ENCODE results near the gene ANKRD61.
"Not testable (repeated sequence)": the region's sequence is repeated elsewhere in the genome, so short reads cannot be mapped to it uniquely, and the experiment has no call there.

The ANKRD61 gene

DNA sequence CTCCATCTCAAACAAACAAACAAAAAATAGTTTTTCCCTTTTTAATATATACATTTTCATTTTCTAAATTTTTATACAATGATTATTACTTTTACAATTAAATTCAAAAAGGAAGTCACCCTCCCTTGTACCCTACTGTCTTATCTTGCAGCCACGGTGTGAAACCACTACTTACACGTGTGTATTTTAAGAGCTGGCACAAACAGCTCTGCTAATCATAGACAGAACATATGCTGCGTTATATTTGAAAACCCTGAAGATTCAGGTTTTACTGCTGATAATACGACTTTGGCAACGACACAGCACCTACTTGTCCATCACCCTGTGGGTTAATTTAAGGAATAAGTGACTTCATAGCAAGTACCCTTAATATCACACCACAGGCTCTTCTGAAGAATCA is 991 bp downstream of the ANKRD61 start:
- DNase-seq = no peak

DNA sequence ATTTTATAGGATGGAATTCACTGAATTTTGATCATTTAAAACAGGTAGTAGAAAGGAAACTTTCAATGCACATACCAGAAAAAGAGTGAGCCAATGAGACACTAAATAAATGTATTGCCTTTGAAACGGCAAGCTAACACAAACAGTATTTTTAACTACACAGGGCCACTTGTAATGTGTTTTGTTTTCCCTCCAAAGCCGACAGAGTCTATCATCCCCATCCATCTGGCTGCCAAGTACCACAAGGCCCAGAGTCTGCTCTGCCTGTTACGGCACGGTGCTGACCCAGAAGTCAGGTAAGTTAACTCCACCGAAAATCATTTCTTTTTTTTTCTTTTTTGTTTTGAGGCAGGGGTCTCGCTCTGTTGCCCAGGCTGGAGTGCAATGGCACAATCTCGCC is 1.5 kb downstream of the ANKRD61 start:
- DNase-seq = no peak

DNA sequence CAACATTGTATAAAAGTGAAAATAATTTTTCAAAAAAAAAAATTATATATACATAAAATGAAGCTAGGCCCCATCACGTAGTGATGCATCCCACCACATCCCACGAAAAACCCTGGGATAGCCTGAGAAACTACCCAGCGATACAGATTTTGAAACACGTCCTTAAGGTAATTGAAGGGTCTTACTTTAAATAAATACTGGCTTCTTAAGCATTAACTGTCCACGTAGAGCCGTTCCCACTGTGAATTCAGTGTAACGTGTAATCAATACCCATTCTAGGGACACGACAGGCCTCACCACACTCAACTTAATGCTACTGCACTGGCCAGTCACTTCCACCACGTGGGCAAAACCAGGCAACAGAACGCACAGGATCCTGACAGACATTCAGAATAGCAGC is 4.0 kb downstream of the ANKRD61 start:
- no peak for DNase-seq

DNA sequence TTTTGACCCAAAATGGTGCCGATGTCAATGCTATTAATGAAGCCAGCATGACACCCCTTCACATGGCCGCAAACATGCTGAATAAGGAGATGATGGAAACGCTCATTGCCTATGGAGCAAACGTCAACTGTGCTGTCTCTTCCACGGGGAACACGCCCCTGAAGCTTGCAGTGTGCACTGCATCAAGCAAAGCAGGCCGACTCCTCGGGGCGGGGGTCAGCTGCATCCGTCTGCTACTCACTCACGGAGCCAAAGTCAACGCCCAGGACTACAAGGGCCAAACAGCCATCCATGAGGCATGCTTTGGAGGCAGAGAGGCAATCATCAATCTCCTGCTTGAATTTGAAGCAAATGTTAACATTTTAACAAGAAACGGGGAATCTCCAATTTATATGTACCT is 4.5 kb downstream of the ANKRD61 start:
- no peak for DNase-seq

DNA sequence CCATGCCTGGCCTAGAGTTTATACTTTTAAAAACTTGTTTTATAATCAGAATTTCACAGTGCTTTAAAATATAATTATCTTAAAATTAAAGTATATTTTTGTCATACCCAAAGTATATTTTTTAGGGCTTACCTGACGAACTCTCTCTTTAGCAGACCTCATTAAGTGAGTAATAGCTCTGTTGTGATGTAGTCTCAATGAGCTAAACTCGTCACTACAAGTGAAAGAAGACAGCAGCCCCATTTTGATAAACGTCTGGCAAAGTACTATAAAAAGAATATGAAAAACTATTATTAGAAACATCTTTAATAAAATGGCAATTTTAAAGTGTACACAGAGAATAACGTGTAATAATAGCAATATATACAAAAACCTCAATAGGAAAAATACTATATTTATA is 18.6 kb downstream of the ANKRD61 start:
- DNase-seq = no peak

DNA sequence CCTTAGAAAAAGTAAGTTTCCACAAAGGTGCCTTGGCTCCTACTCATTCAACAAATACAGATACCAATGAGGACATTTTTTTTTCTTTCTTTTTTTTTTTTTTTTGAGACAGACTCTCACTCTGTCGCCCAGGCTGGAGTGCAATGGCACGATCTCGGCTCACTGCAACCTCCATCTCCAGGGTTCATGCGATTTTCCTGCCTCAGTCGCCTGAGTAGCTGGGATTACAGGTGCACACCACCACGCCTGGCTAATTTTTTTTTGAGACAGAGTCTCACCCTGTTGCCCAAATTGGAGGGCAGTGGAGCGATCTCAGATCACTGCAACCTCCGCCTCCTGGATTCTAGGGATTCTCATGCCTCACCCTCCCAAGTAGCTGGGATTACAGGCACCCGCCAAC is 20.0 kb downstream of the ANKRD61 start:
- not testable (repeated sequence) for DNase-seq

DNA sequence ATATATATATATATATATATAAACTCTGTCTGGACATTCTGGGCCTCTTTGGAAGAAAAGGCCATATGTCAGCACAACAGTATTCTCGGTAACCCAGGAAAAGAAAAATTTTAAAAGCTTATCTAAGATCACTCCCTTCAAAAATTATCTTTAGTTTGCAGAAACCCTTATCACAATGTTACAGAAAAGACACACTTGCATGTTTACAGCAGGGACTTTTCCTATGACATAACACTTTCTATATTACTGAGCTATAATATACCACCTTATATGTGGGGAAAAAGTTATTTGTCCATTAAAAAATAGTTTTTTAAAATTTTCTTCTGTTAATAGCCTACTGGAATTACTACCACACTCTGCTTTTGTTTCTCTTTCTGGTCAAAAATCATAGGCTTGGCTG is 25.4 kb downstream of the ANKRD61 start:
- DNase-seq = no peak

DNA sequence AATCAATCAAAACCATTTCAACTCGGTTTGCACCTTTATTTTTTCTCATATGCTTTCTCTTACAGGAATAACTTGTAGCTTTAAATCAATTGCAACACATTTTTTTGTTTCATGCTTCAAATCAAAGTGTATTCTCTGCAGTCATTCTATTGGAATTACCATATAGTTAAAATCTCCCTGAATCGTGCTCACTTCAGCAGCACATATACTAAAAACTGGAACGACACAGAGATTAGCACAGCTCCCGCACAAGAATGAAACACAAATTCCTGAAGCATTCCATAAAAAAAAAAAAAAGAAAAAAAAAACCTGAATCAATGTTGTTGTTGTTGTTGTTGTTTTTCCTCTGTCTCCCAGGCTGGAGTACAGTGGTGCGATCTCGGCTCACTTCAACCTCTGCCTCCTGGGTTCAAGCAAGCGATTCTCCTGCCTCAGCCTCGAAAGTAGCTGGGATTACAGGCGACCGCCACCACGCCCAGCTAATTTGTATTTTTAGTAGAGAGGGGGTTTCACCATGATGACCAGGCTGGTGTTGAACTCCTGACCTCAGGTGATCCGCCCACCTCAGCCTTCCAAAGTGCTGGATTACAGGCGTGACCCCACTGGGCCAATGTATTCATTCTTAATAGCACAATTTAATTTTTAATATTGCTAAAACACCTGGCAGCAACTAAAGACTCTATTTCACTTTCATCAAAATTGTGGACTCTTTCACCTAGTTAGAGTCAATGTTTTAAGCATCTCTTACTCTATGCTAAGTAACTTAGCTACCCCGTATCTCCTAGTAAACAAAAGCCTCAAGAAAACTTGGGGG is 26.3 kb downstream of the ANKRD61 start:
- no peak for DNase-seq

DNA sequence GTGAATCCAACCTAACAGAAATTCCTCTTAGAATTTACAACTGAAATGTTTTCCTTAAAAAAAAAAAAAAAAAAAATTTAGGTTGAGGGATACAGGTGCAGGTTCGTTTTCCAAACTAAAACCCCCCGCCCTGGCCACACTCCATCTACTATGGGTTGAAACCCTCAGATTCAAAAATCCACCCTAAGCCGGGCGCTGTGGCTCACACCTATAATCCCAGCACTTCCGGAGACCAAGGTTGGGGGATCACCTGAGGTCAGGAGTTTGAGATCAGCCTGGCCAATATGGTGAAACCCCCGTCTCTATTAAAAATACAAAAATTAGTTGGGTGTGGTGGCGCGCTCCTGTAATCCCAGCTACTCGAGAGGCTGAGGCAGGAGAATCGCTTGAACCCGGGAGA is 28.8 kb downstream of the ANKRD61 start:
- DNase-seq = not testable (repeated sequence)

DNA sequence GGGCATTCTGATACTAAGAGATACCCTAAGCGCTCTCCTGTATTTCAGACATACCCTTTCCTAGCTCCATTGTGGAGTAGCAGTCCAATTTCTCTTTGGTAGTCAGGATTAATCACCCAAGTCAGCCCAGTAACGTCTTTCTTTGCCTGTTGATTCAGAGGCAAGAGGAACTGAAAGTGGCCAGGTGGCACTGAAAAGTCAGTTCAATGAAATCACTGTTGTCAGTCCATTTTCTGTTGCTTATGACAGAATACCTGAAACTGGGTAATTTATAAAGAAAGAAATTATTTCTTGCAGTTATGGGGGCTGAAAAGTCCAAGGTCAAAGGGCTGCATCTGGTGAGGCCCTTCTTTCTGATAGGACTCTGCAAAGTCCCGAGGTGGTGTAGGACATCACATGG is 40.2 kb downstream of the ANKRD61 start:
- no peak for DNase-seq

DNA sequence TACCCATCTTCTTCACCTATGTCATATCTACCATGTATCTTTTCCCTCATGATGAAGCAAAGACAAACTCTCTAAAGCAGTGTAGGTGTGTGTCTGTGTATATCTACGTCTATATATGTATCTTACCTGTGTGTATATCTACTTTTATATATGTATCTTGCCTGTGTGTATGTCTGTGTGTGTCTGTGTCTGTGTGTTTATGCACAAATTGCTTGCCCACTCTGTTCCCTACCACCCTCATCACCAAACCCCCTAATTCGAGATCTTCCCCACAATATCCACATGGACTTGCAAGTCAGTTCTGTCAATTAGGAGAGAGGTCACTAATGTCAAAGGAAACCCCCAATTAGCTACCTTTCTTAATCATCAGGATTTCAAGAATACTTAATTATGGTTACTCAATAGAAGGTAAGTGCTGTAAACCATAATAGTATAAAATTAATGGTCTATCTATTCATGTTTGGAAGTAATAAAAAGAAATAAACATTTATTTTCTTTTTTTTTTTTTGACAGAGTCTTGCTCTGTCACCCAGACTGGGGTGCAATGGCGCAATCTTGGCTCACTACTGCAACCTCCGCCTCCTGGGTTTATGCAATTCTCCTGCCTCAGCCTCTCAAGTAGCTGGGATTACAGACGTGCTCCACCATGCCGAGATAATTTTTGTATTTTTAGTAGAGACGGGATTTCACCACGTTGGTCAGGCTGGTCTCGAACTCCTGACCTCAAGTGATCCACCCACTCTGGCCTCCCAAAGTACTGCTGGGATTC is 43.6 kb downstream of the ANKRD61 start:
- DNase-seq = no peak

DNA sequence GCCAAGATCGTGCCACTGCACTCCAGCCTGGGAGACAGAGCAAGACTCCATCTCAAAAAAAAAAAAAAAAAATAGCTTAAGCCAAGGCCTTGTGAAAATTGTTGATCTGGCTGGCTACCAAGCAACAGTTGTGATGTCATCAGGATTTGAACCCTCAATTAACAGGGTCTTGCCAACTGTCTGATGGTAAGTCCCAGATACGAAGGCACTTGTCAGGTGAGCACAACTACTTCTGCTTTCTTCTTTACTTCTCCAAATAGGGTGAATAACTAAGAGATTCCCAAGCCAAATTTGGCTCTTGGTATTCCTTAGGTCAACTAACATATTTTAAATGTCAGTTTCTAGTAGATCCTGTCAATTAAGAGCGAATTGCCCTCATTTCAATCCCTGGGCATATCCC is 47.4 kb downstream of the ANKRD61 start:
- DNase-seq = no peak

DNA sequence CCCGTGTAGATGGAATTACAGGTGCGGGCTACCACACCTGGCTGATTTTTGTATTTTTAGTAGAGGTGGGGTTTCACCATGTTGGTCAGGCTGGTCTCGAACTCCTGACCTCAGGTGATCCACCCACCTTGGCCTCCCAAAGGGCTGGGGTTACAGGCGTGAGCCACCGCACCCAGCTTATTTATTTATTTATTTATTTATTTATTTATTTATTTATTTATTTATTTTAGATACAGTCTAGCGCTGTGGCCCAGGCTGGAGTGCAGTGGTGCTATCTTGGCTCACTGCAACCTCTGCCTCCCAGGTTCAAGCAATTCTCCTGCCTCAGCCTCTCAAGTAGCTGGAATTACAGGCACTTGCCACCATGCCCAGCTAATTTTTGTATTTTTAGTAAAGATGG is 51.9 kb downstream of the ANKRD61 start:
- not testable (repeated sequence) for DNase-seq

Measured in activated naive CD4-positive, alpha-beta T cell (primary cell).